CD14-positive monocyte (primary cell): ENCODE measurements around the gene PSMD13. TPM values are rescaled to one million over a fixed set of nuclear protein-coding genes. Genes with fewer than 3 reads are reported as not detected.

ENCODE experiments used
- DNase-seq, 3 donors: peaks; one replicate each; pipeline ENCODE4 v3.0.0-alpha.2; 2011 to 2022
- H2AFZ ChIP-seq: 2 replicates; pipeline ENCODE4 v1.6.0; 2012; ENCODE audit warnings: mild to moderate bottlenecking, low read depth, low read length, inconsistent platforms; ENCODE audit not compliant: insufficient read depth, poor library complexity, severe bottlenecking
- H3K27ac ChIP-seq, 2 donors: 1 replicate in 1 of 2; 2 replicates in 1 of 2; pipeline ENCODE4 v1.5.1; 2012 to 2013; ENCODE audit warnings: low read length in 2 of 2, control low read depth in 1 of 2, inconsistent platforms in 1 of 2, low read depth in 1 of 2, mild to moderate bottlenecking in 1 of 2
- H3K27me3 ChIP-seq, 2 donors: one replicate each; pipeline versions ENCODE4 v1.6.0 to v1.6.1; 2011 to 2013; ENCODE audit warnings: low read length in 2 of 2; ENCODE audit not compliant: control insufficient read depth in 2 of 2, insufficient read depth in 2 of 2
- H3K36me3 ChIP-seq, 2 donors: replicated peaks in 1 of 2; 1 replicate in 1 of 2; 2 replicates in 1 of 2; pipeline versions ENCODE4 v1.5.1 to v1.6.1; 2012 to 2013; ENCODE audit warnings: low read length in 2 of 2, control low read depth in 1 of 2, inconsistent platforms in 1 of 2, mild to moderate bottlenecking in 1 of 2; ENCODE audit not compliant: insufficient read depth in 2 of 2, control insufficient read depth in 1 of 2
- H3K4me1 ChIP-seq, 2 donors: 1 replicate in 1 of 2; 2 replicates in 1 of 2; pipeline versions ENCODE4 v1.5.1 to v1.6.1; 2012 to 2013; ENCODE audit warnings: low read length in 2 of 2, control low read depth in 1 of 2, inconsistent platforms in 1 of 2, mild to moderate bottlenecking in 1 of 2, moderate library complexity in 1 of 2; ENCODE audit not compliant: insufficient read depth in 2 of 2, control insufficient read depth in 1 of 2
- H3K4me2 ChIP-seq: replicated peaks from 2 replicates; pipeline ENCODE3; 2012; ENCODE audit warnings: low read length, moderate library complexity, mild to moderate bottlenecking; ENCODE audit not compliant: poor library complexity, severe bottlenecking; ENCODE audit errors: extremely low read depth
- H3K4me3 ChIP-seq, 3 experiments: fragments of 200-600 bp in 1 of 3; sonication (generic) in 1 of 3; replicated peaks in 1 of 3; 1 replicate in 2 of 3; 2 replicates in 1 of 3; pipeline ENCODE4 v1.5.1; 2011 to 2013; ENCODE audit warnings: low read length in 3 of 3, mild to moderate bottlenecking in 3 of 3, control low read depth in 2 of 3, low read depth in 2 of 3, inconsistent platforms in 1 of 3, moderate library complexity in 1 of 3
- H3K79me2 ChIP-seq: 2 replicates; pipeline ENCODE4 v1.6.0; 2012; ENCODE audit warnings: mild to moderate bottlenecking, control low read depth, inconsistent platforms, low read length, moderate library complexity; ENCODE audit not compliant: insufficient read depth
- H3K9ac ChIP-seq: 2 replicates; pipeline ENCODE4 v1.6.0; 2017; ENCODE audit warnings: low read length, mild to moderate bottlenecking; ENCODE audit not compliant: insufficient read depth, poor library complexity, severe bottlenecking
- H3K9me3 ChIP-seq, 2 donors: replicated peaks in 1 of 2; 1 replicate in 1 of 2; 2 replicates in 1 of 2; pipeline versions ENCODE4 v1.5.1 to v1.6.1; 2012 to 2013; ENCODE audit warnings: low read length in 2 of 2, control low read depth in 1 of 2; ENCODE audit not compliant: control insufficient read depth in 1 of 2, insufficient read depth in 1 of 2
- H4K20me1 ChIP-seq: 2 replicates; pipeline ENCODE4 v1.6.0; 2012; ENCODE audit warnings: mild to moderate bottlenecking, low read length, control low read depth, moderate library complexity; ENCODE audit not compliant: insufficient read depth
- H3K27ac Mint-ChIP-seq, 7 donors: one replicate each; pipeline ENCODE4 v1.8.0; 2020; ENCODE audit warnings: mild to moderate bottlenecking in 7 of 7, mixed read lengths in 7 of 7, moderate library complexity in 6 of 7, inconsistent platforms in 2 of 7
- H3K27me3 Mint-ChIP-seq, 3 donors: one replicate each; pipeline ENCODE4 v1.8.0; 2021 to 2022; ENCODE audit warnings: low read depth in 3 of 3, mild to moderate bottlenecking in 3 of 3, mixed read lengths in 3 of 3, moderate library complexity in 3 of 3, inconsistent platforms in 1 of 3
- H3K36me3 Mint-ChIP-seq, 2 donors: one replicate each; pipeline ENCODE4 v1.8.0; 2020; ENCODE audit warnings: mixed read lengths in 2 of 2, inconsistent platforms in 1 of 2, mild to moderate bottlenecking in 1 of 2
- H3K4me1 Mint-ChIP-seq: one replicate; pipeline ENCODE4 v1.8.0; 2020; ENCODE audit warnings: mild to moderate bottlenecking, mixed read lengths
- H3K4me3 Mint-ChIP-seq, 2 donors: one replicate each; pipeline ENCODE4 v1.8.0; 2020; ENCODE audit warnings: mild to moderate bottlenecking in 2 of 2, mixed read lengths in 2 of 2, moderate library complexity in 1 of 2
- H3K9me3 Mint-ChIP-seq, 7 donors: one replicate each; pipeline ENCODE4 v1.8.0; 2020 to 2022; ENCODE audit warnings: mixed read lengths in 7 of 7, mild to moderate bottlenecking in 6 of 7, moderate library complexity in 6 of 7, inconsistent platforms in 2 of 7
- CTCF ChIP-seq: fragments of 200-600 bp; IDR thresholded peaks from one replicate; pipeline ENCODE4 v1.8.0; 2022; ENCODE audit warnings: antibody characterized with exemption, mild to moderate bottlenecking
- WGBS: methylation state at CpG from one replicate; pipeline ENCODE4 v1.1.5; 2013; ENCODE audit warnings: missing lambda C conversion rate; ENCODE audit not compliant: insufficient coverage; 5-methylcytosine and 5-hydroxymethylcytosine counted together
- intact Hi-C, 2 donors: fragments of 100-400 bp; cut with micrococcal nuclease; formaldehyde crosslinking; loops; one replicate each; pipeline versions ENCODE4 v1.15.0 to v1.15.1; 2023
- polyA plus RNA-seq, 3 donors: library from polyadenylated mRNA; depleted of rRNA in 1 of 3; unstranded in 2 of 3; stranded (reverse) in 1 of 3; fragments of 300-500 nt in 2 of 3; fragments of >200 nt in 1 of 3; fragmentation: Illumina TruSeq in 2 of 3; gene quantifications; 1 replicate in 2 of 3; 2 replicates in 1 of 3; pipeline ENCODE4 v1.2.3, GENCODE V29; 2012 to 2021

PSMD13 gene
- polyA plus RNA-seq, 3 donors = 136 to 272 (median 218) TPM

GRCh38 chr11:224424-224823 lies 12.4 kb upstream of the PSMD13 start:
- no peaks in the 10 kb centered on the region for H3K4me1 Mint-ChIP-seq
- Histone ChIP-seq H3K79me2 (no peaks in the 10 kb centered on the region), H3K36me3 (peaks cover 0 to 7% of the 10 kb centered on the region in 2 donors), H3K4me1 (no peaks in the 10 kb centered on the region), H3K27ac (no peak overlapping the region), H2AFZ (no peak overlapping the region), H3K4me3 (no peak overlapping the region), H3K27me3 (no peaks in the 10 kb centered on the region), H3K4me2 (no peak overlapping the region), H4K20me1 (no peaks in the 10 kb centered on the region), H3K9me3 (no peaks in the 10 kb centered on the region), H3K9ac (no peak overlapping the region)
- peaks cover 0 to 2% (median 0%) of the 10 kb centered on the region in 3 donors for H3K27me3 Mint-ChIP-seq
- TF ChIP-seq CTCF = no peak
- no peak overlapping the region for H3K27ac Mint-ChIP-seq
- WGBS = 94% methylated on average over 5 of the region's 7 CpGs
- peaks cover 16 to 23% of the 10 kb centered on the region in 2 donors for H3K36me3 Mint-ChIP-seq
- no peak for DNase-seq
- no peak overlapping the region for H3K4me3 Mint-ChIP-seq
- intact Hi-C loops = no loop called here
- H3K9me3 Mint-ChIP-seq = no peaks in the 10 kb centered on the region

GRCh38 chr11:225734-226453 lies 10.9 kb upstream of the PSMD13 start:
- Mint-ChIP-seq H3K9me3 (no peaks in the 10 kb centered on the region), H3K27ac (no peak overlapping the region), H3K4me1 (no peaks in the 10 kb centered on the region), H3K36me3 (peaks cover 27 to 29% of the 10 kb centered on the region in 2 donors), H3K27me3 (peaks cover 0 to 2% (median 1%) of the 10 kb centered on the region in 3 donors), H3K4me3 (no peak overlapping the region)
- Histone ChIP-seq H3K27me3 (no peaks in the 10 kb centered on the region), H3K27ac (no peak overlapping the region), H3K4me3 (no peak overlapping the region), H3K4me2 (no peak overlapping the region), H2AFZ (no peak overlapping the region), H3K9me3 (no peaks in the 10 kb centered on the region), H4K20me1 (no peaks in the 10 kb centered on the region), H3K36me3 (peaks cover 0 to 7% of the 10 kb centered on the region in 2 donors), H3K4me1 (no peaks in the 10 kb centered on the region), H3K79me2 (no peaks in the 10 kb centered on the region), H3K9ac (no peak overlapping the region)
- WGBS = 89% methylated on average over 7 of the region's 10 CpGs
- no peak for DNase-seq
- intact Hi-C loops = no loop called here
- TF ChIP-seq CTCF = no peak
